Renal pelvis (tissue), 4 donors: Measurements from ENCODE around the gene CRIP3. TPM values are rescaled to one million over a fixed set of nuclear protein-coding genes. Genes with fewer than 3 reads are reported as not detected.

Source experiments
- DNase-seq: peaks from one replicate; pipeline ENCODE4 v3.0.0-alpha.2; 2013
- polyA plus RNA-seq, 3 donors: library from polyadenylated mRNA; unstranded; fragments of 120-200 nt; gene quantifications; one replicate each; pipeline ENCODE4 v1.2.1, GENCODE V29; 2013; ENCODE audit not compliant: insufficient read length in 3 of 3

Gene CRIP3
- polyA plus RNA-seq, 3 donors: 3.8 to 8.3 (median 8.1) TPM

DNA sequence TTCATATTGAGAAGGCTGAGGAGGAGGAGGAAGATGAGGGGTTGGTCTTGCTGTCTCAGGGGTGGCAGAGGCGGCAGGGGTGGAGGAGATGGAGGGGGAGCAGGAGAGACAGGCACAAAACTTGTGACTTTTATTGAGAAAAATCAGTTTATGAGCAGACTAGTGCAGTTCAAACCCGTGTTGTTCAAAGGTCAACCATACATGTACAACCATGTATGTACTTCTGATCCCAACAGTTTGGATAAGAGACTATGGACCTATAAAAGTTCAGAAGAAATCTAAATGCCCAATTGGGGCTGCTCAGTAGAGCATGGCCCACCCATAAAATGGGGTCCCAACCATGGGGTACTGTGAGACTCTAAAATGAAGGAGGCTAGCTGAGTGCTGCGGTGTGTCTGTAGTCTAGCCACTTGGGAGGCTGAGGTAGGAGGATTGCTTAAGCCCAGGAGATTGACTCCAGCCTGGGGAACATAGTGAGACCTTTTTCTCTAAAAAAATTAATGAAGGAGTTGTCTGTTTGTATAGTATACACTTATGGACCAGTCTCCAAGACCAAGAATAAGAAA lies 18.2 kb downstream of the CRIP3 start:
- DNase-seq: no peak

DNA sequence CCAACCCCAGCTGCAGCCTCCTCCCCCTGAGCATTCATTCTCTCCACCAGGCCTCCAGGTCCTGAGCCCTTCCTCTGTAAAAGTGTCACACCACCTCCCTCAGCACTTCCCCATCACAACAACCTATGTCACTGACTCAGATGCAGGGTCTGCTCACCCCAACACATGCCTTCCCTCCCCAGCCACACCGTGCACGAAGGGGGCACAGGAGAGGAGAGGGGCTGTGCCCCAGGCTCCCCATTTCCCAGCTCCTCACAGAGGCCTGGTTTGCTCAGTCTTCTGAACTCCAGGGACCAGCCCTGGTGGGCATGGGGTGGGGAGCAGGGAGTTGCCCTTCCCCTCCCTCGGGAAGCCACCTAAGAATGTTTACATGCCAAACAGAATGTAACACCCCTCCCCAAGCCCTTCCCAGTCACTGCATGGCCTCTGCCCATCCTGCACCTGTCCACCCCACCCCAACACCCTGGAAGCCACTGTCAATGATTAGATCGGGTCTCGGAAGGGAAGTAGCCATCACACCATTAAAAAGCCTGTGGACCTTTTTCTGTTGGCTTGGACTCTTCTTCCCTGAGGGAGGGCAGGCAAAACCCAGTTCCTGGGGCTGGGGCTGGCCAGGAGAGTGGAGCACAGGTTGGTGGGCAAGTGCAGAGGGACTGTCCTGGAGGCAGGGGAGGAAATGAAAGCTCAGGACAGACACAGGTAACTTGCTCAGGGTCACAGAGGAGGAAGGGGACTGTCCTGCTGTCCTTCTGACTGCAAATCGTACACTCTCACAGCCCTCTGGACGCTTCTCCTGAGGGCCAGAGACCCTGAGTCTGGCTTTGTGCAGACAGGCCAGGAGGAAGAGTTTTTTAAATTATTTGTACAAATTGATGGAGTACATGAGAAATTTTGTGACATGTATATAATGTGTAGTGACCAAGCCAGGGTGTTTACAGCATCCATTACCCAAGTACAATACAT lies 20.6 kb downstream of the CRIP3 start:
- no peak for DNase-seq

DNA sequence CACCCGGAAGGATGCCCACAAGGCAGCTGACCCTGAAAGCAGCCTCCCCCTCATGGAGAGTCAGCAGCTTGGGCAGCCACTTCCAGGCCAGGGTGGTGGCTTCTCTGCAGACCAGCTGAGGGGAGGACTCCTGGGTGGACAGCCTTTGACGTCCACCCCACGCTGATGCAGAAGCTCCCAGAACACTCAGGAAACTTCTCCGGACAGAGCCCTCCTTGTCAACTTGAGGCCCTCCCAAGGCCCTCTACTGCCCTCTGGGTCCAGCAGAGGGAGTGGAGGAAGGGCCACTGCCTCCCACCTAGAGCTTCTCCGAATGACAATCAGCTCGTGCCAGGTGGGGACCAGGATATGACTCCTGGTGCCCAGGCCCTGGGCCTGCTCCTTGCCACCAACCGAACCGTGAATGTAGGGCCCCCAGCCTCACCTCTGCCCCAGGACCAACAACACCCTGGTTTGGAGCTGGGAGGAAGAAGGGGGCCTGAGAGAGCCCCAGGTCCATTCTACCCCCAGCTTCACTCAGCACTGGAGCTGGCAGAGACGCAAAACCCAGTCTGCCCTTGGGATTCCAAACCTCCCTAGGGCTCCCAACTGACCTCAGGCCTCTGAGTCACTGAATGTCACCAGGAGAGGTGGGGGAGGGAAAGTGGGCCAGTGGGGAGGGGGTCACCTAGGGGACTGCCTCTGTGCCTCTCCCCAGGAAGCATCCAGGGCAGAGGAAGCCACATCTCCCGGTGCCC lies 21.5 kb downstream of the CRIP3 start:
- no peak for DNase-seq

DNA sequence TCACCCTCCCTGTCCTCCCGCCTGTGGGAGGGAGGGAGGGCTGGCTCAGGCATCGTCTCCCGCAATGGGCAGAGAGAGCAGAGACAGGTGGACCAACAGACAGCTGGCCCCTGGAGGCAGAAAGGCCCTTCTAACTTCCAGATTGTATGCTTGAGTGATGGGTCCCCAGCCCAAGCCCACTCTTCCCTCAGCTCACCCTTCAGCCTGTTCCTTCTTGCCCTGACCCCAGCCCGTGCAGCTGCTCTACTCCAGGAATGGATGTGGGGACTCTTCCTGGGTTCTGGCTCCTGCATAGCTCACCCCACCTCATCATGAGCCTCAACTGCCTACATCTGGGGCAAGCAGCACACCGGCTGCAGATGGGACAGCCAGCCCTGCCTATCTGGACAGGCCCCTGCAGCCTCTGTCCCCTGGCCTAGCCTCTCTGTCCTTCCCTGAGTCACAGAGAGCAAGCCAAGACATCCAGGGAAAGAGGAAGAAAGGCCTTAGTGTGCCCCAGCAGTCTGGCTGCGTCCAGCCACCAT lies 22.1 kb downstream of the CRIP3 start:
- no peak for DNase-seq

DNA sequence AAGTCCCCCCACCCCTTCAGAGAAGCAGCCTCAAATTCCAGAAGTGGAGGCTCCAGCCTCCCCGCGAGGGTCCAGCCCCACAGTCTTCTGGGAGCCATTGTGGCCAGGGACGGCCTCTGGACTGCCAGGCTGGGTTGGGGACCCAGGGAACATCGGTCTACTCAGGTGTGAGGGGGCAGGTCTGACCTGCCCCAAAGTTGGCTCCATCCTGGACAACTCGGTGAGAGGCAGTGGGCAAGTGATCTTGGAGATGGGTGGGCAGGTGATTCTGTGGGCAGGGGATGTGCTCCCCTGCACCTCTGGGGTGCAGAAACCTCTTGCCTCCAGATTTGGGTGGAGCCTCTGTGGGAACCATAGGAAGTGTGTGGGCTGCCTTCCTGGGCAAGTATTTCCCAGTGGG lies 22.8 kb downstream of the CRIP3 start:
- no peak for DNase-seq

DNA sequence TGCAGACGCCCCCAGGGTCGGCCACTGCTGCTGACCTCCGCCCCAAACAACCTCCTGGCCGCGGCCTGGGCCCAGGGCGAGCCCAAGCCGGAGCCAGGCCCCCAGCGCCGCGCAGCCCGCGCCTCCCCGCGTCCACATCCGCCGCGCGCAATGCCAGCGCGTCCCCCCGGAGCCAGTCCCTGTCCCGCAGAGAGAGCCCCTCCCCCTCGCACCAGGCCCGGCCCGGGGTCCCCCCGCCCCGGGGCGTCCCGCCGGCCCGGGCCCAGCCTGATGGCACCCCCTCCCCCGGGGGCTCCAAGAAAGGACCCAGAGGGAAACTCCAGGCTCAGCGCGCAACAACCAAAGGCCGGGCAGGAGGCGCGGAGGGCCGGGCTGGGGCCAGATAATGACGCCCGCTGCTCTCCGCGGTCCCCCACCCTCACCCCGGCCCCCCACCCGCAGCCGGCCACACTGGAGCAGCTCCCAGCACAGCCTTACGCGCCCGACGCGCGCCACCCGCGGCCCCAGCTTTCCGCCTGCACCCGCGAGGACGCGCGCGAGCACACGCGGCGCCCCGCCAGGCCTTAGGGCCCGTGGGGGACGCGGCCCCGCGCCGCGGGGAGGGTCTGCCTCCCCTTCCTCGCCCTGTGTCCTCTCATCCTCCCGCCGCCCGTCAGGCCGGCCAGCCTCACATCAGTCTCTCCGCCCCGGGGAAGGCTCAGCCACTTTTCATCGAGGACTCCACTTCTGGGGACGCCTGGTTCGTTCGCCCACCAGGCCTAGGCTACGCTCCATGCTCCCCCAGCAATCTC lies 23.4 kb downstream of the CRIP3 start:
- DNase-seq: no peak

DNA sequence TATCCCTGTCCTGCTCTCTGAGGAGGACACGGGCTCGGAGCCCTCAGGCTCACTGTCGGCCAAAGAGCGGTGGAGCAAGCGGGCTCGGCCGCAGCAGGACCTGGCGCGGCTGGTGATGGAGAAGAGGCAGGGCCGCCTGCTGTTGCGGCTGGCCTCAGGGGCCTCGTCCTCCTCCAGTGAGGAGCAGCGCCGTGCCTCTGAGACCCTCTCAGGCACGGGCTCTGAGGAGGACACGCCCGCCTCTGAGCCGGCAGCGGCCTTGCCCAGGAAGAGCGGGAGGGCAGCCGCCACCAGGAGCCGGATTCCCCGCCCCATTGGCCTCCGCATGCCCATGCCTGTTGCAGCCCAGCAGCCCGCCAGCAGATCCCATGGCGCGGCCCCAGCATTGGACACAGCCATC lies 24.7 kb downstream of the CRIP3 start:
- DNase-seq: no peak

DNA sequence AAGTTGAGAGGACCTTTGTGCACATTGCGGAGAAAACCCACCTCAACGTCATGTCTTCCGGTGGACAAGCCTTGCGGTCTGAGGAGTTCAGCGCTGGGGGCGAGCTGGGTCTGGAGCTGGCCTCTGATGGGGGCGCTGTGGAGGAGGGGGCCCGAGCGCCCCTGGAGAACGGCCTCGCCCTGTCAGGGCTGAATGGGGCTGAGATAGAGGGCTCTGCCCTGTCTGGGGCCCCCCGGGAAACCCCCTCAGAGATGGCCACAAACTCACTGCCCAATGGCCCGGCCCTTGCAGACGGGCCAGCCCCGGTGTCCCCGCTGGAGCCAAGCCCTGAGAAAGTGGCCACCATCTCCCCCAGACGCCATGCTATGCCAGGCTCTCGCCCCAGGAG lies 25.1 kb downstream of the CRIP3 start:
- DNase-seq: no peak

DNA sequence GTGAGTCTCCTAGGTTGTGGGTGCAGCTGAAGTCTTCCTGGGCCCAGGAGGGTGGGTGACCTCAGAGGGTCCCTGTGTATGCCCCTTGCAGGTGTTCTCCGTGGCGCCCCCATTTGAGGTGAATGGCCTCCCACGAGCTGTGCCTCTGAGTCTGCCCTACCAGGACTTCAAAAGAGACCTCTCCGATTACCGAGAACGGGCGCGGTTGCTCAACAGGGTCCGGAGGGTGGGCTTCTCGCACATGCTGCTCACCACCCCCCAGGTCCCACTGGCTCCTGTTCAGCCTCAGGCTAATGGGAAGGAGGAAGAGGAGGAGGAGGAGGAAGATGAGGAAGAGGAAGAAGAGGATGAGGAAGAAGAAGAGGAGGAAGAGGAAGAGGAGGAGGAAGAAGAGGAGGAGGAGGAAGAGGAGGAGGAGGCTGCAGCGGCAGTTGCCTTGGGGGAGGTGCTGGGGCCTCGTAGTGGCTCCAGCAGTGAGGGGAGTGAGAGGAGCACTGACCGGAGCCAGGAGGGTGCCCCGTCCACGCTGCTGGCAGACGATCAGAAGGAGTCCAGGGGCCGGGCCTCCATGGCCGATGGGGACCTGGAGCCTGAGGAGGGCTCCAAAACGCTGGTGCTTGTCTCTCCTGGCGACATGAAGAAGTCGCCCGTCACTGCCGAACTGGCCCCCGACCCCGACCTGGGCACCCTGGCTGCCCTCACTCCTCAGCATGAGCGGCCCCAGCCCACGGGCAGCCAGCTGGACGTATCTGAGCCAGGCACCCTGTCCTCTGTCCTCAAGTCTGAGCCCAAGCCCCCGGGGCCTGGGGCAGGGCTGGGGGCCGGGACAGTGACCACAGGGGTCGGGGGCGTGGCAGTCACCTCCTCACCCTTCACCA lies 25.8 kb downstream of the CRIP3 start:
- no peak for DNase-seq

DNA sequence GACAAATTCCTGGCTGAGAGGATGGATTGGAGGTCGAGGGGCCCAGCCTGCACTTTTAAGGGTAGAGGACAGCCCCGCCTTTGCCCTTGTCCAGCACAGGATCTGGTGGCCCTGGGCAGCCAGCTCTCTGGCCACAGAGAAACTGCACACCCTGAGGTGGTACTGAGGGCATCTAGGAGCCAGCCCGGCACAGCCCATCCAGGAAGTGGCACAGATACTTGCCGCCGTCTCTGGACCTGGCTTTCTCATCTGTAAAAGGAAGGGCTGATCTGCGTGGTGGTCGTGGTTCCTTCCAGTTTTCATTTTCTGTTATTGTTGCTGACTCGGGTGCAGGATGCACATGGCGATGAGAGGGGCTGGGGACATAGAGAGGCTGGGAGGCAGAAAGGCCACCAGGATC lies 26.6 kb downstream of the CRIP3 start:
- no peak for DNase-seq

DNA sequence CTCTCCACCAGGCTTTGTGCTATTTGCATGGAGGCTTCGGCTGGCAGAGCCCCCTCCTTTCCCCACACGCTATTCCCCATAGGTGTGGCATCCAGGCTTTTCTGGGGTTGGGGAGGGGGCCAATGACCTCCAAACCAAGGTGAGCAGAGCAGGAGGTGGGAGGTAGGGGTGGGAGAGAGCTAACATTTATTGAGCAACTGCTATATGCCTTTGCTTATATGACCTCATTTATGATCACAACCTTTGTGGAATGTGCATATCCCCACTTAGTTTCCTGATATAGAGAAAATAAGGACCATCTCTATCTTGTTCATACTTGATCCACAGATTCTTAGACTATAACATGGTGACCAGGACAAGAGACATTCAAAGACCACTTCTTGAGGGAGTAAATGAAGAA lies 28.4 kb downstream of the CRIP3 start:
- DNase-seq: no peak

DNA sequence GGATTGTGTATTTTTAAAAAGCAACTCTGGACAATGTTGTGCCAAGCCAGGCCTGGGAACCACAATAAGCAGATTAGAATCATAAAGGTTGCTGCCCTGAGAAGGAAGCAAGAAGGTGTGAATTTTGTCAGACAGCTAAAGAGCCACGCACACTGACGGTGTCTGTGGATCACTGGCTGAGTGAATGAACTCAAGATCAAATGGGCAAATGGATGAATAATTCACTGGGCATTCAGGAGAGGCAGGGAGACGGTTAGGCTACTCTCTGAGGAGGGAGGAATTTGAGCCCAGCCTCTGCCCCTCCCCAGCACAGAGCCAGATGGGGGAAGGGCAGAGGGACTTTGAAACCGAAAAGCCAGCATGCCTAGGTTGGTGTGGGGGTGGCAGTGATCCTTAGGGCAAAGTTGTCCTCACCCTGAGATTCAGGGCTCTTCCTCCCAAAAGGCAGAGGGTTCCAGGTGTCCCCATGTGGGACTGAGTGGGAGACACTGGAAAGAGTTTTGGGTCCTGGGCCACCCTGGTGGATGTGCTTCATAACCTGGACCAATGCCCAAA lies 30.0 kb downstream of the CRIP3 start:
- no peak for DNase-seq

DNA sequence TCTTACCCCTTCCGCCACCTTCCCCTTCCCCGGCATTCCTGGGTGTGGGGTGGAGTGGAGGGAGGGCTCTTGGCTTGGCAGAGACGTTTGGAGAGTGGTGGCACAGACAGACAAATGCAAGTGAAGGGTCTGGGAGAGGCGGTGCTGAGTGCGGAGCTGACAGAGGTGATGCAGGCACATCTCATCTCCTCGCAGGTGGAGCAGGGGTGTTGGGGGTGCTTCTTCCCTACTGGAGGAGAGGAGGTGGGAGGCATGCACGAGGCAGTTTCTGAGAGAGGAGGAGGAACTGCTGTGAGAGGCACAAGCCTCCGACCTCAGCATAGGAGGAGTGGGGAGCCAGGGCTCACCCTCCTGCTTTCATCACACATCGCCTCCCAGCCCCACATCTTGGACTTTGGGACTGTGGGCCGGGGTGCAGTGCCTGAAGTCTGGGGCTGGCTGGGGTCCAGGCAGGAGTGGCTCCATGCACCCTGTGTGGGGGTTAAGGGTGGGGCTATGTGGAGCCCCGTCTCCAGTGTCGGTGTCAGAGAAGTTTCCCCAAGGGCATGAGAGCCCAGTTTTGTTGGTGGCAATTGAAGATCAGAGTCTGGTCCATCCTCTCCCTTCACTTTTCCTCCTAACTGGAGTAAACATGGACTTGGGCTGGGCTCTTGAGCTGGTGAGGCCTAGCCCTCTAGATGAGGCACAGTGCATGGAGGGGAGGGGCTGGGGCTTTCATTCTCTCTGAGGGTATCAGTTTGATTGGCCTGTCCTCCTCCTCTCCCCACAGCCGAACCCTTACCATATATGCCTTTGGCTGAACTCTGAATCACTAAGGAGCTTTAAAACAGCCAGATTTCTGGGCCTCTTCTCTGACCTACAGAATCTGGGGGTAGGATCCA lies 30.7 kb downstream of the CRIP3 start:
- no peak for DNase-seq

DNA sequence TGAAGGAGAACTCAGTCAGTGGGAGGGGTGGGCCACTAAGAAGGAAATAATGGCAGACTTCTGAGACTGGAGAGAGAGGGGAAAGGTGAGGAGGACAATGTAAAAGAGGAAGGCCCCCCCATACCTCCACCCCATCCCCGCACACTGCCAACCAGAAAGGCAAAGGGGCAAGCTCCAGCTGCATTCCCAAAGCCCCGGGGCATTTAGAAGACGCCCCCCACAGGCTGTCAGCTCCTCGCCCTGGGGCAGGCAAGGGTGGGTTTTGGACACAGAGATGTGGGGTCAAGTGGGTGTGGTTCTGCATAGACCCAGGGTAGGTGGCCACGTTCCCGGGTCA lies 31.4 kb downstream of the CRIP3 start:
- DNase-seq: no peak

DNA sequence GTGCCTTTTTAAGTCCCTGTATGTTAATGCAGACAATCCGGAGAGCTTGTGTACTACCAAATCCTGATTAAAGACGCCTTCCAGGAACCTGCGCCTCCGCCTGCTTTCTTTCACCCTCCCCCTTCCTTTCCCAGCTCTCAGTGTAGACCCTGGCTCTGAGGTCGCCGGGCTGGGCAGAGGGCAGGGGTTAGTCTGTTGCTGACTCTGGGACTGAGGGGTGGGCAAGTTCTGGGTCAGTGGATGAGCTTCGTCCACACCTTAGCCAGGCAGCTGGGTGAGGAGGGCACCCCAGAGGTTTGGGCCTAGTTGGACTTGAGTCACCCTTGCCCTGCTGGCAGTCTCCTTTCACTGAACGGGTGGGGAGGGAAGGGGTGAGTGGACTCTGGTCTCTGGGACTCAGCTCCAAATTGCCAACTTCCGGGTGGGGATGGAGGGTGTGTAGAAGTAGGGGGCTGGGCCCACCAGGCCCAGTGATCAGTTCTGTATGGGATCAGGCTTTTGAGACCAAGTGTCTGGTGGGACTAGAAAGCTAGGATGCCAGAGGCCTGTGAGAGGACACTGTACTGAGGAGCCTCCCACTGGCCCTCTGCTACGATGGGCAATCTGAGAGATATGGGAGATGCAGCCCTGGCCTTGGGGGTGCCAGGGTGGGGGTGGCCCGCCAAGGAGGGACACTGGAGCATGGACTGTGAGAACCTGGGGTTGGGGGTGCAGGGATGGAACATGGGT lies 31.9 kb downstream of the CRIP3 start:
- DNase-seq: no peak

DNA sequence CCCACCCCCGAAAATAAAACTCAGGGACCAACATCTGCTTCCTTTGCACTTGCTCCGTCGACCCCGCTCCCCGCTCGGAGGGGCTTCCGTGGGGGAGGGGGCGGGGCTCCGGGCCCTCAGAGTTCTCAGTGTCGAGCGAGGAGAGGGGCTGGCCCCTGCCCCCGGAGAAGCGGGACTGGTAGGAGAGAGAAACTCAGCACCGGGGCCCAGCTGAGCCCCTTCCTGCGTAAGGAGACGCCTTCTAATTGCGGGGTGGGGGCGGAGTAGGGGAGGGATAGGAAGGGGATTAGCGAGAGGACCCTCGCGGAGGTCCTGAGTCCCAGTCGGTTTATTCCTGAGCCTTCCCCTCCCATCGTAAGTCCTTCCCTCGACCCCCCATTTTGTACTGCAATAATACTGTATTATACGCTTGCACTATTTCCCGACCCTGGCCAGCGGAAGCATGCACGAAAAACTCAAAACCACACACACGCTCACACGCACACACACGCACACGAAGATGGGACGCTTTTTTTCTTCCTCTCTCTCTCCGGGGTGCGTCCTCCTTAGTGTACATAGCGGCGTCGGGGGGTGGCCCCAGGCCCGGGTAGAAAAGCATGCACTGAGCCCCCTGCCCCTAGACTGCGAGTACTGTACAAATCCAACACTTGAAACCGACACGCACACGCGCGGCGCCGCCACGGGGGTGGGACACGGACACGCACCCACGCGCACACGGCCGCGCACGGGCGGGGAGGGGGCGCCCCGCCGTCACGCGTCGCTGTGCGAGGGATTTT lies 32.6 kb downstream of the CRIP3 start:
- DNase-seq: no peak

DNA sequence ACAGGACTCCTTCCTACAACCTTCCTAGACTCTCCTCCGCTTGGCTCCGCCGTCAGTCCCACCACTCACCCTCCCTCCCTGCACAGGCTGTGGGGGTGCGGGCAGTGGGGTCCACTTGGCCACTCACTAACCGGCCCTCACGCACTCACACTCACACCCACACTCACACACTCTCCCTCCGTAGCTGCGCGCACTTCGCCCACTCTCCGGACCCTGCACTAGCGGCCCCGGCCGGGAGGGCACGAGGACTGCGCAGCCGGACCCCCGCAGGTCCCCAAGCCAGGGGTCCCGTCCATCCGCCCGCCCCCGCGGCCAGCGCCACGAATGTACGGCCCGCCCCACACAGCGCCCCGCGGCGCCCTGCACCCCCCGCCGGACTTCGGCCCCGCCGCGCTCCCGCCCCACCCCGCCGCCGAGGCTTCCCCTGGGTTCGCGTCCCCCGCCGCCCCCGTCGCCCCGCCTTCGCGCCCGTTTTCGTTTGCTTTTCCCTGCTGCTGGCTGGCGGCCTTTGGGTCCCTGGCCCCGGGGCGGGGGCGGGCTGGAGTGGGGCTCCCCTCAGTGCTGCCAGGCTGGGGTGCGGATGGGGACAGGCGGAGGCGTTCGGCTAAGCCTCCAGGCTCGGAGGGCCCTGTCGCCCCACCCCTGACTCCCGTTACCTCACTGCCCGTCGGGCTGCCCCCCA lies 33.6 kb downstream of the CRIP3 start:
- no peak for DNase-seq
